PC-3 (cell line): ENCODE results near the gene S100A4.

Experiments
- CTCF ChIP-seq: fragments of 300-600 bp; sonication (generic); conservative IDR thresholded peaks from 2 replicates; pipeline ENCODE4 v1.5.1; 2017; ENCODE audit warnings: antibody characterized with exemption, low read depth, mild to moderate bottlenecking, low read length
- EZH2 ChIP-seq: fragments of 300-600 bp; sonication (generic); IDR thresholded peaks from one replicate; pipeline ENCODE4 v1.6.1; 2017; ENCODE audit warnings: antibody characterized with exemption, mild to moderate bottlenecking, low read length; ENCODE audit not compliant: unreplicated experiment
- EZH2phosphoT487 ChIP-seq: fragments of 300-600 bp; sonication (generic); IDR thresholded peaks from 2 replicates; pipeline ENCODE4 v1.6.1; 2018; ENCODE audit warnings: mild to moderate bottlenecking, antibody characterized with exemption, low read length, borderline replicate concordance

DNA sequence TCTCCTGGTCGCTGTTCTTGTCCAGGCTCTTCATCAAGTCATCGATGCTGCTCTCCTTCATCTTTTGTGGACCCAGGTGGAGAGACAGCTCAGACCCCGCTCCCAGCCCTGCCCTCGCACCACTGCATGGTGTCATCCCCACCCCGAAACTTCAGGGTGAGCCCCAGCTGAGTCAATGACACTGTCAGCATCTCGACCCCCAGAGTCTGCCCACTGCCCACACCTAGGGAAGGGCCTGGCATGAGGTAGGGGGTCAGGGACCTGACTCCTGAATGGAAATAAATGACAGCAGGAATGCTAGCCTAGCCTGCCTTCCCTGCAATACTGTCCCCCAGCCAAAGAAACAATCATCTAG lies 8.3 kb downstream of the S100A4 start:
- TF ChIP-seq CTCF (no peak), EZH2phosphoT487 (no peak), EZH2 (no peak)
